ENCODE results near the gene PRKAG2. TPM values are rescaled to one million over a fixed set of nuclear protein-coding genes. Genes with fewer than 3 reads are reported as not detected.

PRKAG2 gene
- total RNA-seq, 1 donor from 2014 or later = 20.8 TPM

DNA sequence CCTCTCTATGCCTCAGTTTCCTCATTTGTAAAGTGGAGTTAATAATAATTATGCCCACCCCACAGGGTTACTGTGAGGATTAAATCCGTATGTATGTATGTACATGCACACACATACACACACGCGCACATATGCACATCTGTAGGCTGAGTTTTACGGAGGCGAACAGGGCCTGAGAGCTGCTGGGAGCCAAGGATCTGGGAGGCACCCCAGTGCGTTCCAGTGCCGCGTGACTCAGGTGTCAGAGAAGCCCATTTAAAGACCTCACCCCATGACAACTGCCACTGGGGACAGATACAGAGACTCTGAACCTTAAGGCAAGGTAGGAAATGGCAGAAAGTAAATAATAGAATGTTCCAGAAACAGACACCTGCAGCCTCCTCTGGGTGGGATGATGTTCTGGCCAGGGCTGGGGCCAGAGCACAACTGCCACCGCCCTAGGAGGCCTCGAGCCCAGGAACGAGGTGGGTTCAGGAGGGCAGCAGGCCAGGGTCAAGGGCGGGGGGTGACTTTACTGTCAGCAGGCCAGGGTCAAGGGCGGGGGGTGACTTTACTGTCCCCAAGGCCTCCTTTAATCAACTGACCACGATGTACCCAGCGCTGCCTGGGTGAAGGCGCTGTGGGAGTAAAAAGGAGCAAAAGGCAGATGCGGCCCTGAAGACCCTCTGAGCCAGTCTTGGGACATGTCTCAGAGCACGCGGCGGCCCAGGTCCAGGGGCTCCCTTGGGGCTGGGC, 54.9 kb downstream of the PRKAG2 start:
- DNase-seq (ENCODE audit: low read depth) = no peak
- H3K4me3 ChIP-seq (ENCODE audit: low read depth, low read length) = no peak overlapping the region

DNA sequence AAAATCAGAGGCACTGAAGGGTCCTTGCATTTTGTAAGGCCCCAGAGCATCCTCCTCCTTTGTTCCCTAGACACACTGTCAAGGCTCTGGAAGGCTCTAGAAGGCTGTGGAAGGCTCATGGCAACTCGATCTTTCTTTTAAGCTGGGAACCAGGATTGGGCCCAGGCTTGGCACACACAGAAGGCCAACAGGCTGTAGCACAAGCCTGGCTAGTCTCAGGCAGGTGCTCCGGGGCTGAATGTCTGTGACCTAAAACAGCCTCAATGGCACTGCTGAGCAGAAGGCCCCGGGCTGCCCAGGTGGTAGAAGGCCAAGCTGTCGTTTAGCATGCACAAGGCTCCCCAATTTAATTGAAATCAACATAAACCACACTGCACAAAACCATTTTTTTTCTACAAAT, 55.7 kb downstream of the PRKAG2 start:
- DNase-seq (ENCODE audit: low read depth) = no peak
- H3K4me3 ChIP-seq (ENCODE audit: low read depth, low read length) = no peak overlapping the region
- TF ChIP-seq, protein P1, sequence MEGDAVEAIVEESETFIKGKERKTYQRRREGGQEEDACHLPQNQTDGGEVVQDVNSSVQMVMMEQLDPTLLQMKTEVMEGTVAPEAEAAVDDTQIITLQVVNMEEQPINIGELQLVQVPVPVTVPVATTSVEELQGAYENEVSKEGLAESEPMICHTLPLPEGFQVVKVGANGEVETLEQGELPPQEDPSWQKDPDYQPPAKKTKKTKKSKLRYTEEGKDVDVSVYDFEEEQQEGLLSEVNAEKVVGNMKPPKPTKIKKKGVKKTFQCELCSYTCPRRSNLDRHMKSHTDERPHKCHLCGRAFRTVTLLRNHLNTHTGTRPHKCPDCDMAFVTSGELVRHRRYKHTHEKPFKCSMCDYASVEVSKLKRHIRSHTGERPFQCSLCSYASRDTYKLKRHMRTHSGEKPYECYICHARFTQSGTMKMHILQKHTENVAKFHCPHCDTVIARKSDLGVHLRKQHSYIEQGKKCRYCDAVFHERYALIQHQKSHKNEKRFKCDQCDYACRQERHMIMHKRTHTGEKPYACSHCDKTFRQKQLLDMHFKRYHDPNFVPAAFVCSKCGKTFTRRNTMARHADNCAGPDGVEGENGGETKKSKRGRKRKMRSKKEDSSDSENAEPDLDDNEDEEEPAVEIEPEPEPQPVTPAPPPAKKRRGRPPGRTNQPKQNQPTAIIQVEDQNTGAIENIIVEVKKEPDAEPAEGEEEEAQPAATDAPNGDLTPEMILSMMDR (conservative IDR thresholded peaks at IDR 0.05; ENCODE audit: low read depth, low read length) = no peak

More for the DNA sequence above, 54.9 kb downstream of the PRKAG2 start:
- TF ChIP-seq, protein P1 (conservative IDR thresholded peaks at IDR 0.05; ENCODE audit: low read depth, low read length) = no peak

DNA sequence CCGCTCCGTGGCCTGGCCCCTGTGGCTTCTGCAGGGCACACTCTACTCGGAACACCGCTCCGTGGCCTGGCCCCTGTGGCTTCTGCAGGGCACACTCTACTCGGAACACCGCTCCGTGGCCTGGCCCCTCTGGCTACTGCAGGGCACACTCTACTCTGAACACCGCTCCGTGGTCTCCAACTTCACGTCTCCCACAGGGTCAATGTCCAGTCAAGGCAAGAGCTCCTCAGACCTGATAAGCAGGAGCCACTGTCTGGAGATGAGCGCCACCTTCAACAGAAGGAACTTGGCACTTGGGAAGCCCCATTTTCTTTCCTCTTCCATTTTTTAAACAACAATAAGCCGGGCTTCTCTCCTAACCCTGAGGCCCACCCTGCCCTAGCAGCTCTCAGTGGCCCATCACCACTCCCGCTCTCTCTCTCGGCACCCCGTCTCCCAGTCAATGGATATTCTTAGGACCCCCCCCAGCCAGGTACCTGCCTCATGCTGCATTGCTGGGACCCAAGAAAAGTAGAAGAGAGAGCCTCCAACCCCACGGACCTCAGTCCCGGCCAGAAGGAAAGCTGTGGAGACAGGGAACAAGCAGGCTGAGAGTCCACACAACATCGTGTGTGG, 56.3 kb downstream of the PRKAG2 start:
- TF ChIP-seq, protein P1 (conservative IDR thresholded peaks at IDR 0.05; ENCODE audit: low read depth, low read length) = no peak
- no peak overlapping the region for H3K4me3 ChIP-seq (ENCODE audit: low read depth, low read length)
- no peak for DNase-seq (ENCODE audit: low read depth)

DNA sequence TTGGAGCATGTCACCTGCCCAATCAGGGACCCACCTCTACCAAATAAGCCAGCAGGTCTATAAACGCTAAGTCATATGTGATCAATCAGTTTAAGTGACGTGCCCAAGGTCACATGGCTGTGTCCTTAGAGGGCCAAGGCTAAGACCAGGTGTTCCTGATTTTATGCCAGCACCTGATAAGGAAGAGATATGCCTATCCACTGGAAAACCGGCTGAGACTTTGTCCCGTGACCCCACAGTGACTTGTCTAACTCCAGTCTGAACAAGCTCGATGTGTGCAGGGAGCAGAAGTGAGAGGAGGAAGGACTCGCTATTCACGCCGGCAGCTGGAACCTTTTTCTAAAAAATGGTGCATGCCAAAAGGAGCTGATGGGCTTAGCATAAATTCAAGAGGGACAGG, 57.0 kb downstream of the PRKAG2 start:
- DNase-seq (ENCODE audit: low read depth) = no peak
- H3K4me3 ChIP-seq (ENCODE audit: low read depth, low read length) = no peak overlapping the region
- TF ChIP-seq, protein P1 (conservative IDR thresholded peaks at IDR 0.05; ENCODE audit: low read depth, low read length) = no peak

DNA sequence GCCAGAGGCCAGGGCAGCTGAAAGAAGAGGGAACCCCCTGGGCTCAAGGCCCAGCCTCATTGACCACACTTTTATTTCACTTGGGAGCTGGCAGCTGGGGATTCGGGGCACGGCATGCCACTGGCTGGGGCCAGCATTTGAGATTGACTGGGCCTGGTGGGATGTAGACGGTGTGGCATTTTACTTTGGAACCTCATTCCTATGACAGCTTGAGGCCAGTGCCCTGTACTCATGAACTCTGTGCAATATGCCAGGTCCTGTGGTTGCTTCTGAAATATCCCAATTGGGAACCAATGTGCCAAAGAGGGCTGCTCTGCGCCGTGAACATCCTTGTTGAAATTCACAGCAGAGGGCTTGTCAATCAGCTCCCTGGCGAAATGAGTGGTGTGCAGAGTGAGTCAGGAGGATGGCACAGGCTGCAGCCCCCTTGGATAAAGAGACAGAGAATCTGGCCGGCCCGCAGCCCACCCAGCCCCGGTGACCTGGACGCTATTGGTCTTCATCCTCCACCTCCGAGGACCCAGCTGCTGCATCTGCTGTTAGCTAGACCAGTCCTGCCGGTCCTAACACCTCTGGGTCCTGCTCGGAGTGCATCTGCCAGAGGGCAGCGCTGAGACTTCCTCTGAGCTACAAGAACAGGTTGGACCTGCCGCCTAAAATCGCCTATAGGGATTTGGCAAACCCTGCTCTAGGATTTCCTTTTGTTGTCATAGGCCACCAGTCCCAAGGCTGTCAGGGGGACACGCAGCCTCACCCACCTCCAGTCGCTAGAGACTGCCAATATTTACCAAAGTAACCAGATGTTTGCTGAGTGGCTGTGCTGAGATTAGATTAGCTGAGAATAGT, 58.0 kb downstream of the PRKAG2 start:
- no peak for DNase-seq (ENCODE audit: low read depth)
- TF ChIP-seq, protein P1 (conservative IDR thresholded peaks at IDR 0.05; ENCODE audit: low read depth, low read length) = no peak

DNA sequence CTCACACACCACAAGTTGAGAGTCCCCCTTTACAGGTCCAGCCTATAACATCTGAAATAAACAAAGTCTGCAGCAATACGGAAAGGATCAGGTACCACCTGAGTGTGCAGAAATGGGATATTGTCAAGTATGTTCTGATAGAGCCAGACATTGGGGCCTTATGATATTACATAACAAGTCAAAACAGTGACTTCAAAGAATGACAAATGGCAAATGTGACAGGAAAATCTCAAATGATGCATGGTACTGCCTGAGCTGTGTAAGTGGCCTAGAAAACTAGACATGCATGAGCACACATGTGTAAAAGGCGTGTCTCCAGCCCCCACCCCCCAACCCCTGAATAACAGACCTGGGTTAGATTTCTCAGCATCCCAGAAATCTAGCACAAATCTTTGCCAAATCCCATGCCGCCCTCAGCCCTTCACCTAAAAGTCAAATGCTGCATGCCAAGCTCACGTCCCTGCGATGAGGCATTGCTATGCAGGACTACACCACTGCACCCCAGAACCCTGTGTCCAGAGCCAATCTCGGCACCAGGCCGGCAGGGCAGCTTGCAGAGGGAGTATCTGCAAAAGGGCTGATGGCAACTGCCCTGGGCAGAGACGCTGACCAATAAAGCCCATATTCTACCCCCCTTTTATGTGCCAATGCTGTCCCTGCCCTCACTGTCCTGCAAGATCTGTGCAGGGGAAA, 58.8 kb downstream of the PRKAG2 start:
- no peak overlapping the region for H3K4me3 ChIP-seq (ENCODE audit: low read depth, low read length)
- TF ChIP-seq, protein P1 (conservative IDR thresholded peaks at IDR 0.05; ENCODE audit: low read depth, low read length) = no peak
- no peak for DNase-seq (ENCODE audit: low read depth)

More for the DNA sequence above, 58.0 kb downstream of the PRKAG2 start:
- no peak overlapping the region for H3K4me3 ChIP-seq (ENCODE audit: low read depth, low read length)

All from epithelial cell of proximal tubule (primary cell).